HL-60 (cell line): Measurements from ENCODE around the gene HSPA12B.
A peak's percentile ranks its signal among the peaks of the same experiment; 100 is the strongest.

Source experiments
- DNase-seq, 2 experiments: peaks; one replicate each; pipeline ENCODE4 v3.0.0-alpha.2; 2010 to 2020; ENCODE audit warnings: low read depth in 1 of 2, low spot score in 1 of 2
- H3K27ac ChIP-seq: fragments of 250-450 bp; sonication (Bioruptor Pico); replicated peaks from 2 replicates; pipeline ENCODE4 v1.5.1; 2020; ENCODE audit warnings: mild to moderate bottlenecking, moderate library complexity
- H3K27me3 ChIP-seq: fragments of 250-450 bp; sonication (Bioruptor Pico); 2 replicates; pipeline ENCODE4 v1.5.1; 2021; ENCODE audit warnings: mild to moderate bottlenecking, moderate library complexity; ENCODE audit not compliant: insufficient read depth, poor library complexity, severe bottlenecking
- H3K4me3 ChIP-seq: replicated peaks from 2 replicates; pipeline ENCODE4 v1.5.1; 2011; ENCODE audit warnings: mild to moderate bottlenecking, control low read depth, low read length; ENCODE audit not compliant: insufficient read depth
- GABPA ChIP-seq: IDR thresholded peaks from 2 replicates; pipeline ENCODE4 v1.6.1; 2012; ENCODE audit warnings: low read depth
- POLR2AphosphoS5 ChIP-seq: IDR thresholded peaks from 2 replicates; pipeline ENCODE4 v1.6.1; 2012; ENCODE audit warnings: low read depth
- SPI1 ChIP-seq: IDR thresholded peaks from 2 replicates; pipeline ENCODE4 v1.6.1; 2012; ENCODE audit warnings: low read depth, mild to moderate bottlenecking, borderline replicate concordance
- TF ChIP-seq, protein P1 (sequence below): IDR thresholded peaks from 2 replicates; pipeline ENCODE4 v1.6.1; 2012; ENCODE audit warnings: low read depth; ENCODE audit not compliant: insufficient replicate concordance
- TF ChIP-seq, protein P2 (sequence below): IDR thresholded peaks from one replicate; pipeline ENCODE4 v1.5.1; 2011; ENCODE audit warnings: low read length, control low read depth, inconsistent platforms; ENCODE audit not compliant: insufficient read depth

The HSPA12B gene

DNA sequence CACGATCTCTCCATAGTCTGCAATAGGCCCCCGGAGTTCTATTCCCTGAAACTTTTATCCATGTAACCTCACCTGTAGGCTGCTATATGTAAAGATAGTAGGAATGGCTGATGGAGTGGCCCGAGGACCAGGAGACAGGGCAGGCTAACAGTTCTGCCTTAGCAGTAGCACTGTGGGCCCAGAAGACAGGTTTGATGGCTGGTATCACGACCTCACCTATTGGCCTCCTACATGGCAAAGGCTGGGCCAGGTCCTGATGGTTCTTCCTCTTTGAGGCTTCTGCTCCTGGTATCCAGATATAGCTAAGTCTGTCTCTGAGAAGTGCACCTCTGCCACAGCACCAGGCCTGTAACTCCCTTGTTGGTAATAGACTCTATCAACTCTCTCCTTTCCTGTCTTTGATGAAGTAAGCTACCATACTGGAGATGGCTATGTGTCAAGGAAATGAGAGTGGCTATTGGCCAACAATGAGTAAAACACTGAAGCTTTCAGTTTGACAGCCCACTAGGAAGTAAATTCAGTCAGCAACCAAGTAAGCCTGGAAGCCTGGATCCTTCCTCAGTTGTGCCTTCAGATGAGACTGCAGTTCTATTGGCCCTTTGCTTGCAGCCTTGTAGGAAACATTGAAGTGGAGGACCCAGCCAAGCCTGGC is 43.1 kb downstream of the HSPA12B start:
- Histone ChIP-seq H3K27me3 (peaks cover 29% of the 10 kb centered on the region), H3K27ac (no peak overlapping the region), H3K4me3 (no peak overlapping the region)
- DNase-seq: no peak
- TF ChIP-seq SPI1: no peak
- TF ChIP-seq GABPA: no peak
- TF ChIP-seq, protein P1, sequence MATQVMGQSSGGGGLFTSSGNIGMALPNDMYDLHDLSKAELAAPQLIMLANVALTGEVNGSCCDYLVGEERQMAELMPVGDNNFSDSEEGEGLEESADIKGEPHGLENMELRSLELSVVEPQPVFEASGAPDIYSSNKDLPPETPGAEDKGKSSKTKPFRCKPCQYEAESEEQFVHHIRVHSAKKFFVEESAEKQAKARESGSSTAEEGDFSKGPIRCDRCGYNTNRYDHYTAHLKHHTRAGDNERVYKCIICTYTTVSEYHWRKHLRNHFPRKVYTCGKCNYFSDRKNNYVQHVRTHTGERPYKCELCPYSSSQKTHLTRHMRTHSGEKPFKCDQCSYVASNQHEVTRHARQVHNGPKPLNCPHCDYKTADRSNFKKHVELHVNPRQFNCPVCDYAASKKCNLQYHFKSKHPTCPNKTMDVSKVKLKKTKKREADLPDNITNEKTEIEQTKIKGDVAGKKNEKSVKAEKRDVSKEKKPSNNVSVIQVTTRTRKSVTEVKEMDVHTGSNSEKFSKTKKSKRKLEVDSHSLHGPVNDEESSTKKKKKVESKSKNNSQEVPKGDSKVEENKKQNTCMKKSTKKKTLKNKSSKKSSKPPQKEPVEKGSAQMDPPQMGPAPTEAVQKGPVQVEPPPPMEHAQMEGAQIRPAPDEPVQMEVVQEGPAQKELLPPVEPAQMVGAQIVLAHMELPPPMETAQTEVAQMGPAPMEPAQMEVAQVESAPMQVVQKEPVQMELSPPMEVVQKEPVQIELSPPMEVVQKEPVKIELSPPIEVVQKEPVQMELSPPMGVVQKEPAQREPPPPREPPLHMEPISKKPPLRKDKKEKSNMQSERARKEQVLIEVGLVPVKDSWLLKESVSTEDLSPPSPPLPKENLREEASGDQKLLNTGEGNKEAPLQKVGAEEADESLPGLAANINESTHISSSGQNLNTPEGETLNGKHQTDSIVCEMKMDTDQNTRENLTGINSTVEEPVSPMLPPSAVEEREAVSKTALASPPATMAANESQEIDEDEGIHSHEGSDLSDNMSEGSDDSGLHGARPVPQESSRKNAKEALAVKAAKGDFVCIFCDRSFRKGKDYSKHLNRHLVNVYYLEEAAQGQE: no peak
- TF ChIP-seq, protein P2, sequence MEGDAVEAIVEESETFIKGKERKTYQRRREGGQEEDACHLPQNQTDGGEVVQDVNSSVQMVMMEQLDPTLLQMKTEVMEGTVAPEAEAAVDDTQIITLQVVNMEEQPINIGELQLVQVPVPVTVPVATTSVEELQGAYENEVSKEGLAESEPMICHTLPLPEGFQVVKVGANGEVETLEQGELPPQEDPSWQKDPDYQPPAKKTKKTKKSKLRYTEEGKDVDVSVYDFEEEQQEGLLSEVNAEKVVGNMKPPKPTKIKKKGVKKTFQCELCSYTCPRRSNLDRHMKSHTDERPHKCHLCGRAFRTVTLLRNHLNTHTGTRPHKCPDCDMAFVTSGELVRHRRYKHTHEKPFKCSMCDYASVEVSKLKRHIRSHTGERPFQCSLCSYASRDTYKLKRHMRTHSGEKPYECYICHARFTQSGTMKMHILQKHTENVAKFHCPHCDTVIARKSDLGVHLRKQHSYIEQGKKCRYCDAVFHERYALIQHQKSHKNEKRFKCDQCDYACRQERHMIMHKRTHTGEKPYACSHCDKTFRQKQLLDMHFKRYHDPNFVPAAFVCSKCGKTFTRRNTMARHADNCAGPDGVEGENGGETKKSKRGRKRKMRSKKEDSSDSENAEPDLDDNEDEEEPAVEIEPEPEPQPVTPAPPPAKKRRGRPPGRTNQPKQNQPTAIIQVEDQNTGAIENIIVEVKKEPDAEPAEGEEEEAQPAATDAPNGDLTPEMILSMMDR: no peak
- no peak for TF ChIP-seq POLR2AphosphoS5

DNA sequence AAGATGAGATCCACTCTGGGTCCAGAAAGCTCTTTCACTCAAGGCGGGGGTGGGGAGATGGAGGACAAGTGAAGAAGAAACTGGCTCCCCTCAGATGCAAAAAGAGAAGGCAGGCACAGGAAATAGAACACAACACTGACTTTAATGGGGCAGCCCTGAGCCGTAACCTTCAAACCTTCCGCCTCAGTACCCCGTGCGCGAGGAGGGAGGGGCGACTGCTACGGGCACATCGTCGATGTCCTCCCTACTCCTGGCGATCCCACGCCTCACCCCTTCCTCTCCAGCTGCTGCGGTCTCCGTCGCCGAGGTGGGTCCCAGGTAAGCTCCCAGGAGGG is 44.9 kb downstream of the HSPA12B start:
- no peak overlapping the region for H3K27ac ChIP-seq
- H3K27me3 ChIP-seq: peaks cover 29% of the 10 kb centered on the region
- H3K4me3 ChIP-seq: peak overlapping the region; percentile 43
- TF ChIP-seq, protein P2: no peak
- TF ChIP-seq POLR2AphosphoS5 (no peak), SPI1 (no peak), GABPA (no peak)
- TF ChIP-seq, protein P1: no peak
- DNase-seq: no peak

DNA sequence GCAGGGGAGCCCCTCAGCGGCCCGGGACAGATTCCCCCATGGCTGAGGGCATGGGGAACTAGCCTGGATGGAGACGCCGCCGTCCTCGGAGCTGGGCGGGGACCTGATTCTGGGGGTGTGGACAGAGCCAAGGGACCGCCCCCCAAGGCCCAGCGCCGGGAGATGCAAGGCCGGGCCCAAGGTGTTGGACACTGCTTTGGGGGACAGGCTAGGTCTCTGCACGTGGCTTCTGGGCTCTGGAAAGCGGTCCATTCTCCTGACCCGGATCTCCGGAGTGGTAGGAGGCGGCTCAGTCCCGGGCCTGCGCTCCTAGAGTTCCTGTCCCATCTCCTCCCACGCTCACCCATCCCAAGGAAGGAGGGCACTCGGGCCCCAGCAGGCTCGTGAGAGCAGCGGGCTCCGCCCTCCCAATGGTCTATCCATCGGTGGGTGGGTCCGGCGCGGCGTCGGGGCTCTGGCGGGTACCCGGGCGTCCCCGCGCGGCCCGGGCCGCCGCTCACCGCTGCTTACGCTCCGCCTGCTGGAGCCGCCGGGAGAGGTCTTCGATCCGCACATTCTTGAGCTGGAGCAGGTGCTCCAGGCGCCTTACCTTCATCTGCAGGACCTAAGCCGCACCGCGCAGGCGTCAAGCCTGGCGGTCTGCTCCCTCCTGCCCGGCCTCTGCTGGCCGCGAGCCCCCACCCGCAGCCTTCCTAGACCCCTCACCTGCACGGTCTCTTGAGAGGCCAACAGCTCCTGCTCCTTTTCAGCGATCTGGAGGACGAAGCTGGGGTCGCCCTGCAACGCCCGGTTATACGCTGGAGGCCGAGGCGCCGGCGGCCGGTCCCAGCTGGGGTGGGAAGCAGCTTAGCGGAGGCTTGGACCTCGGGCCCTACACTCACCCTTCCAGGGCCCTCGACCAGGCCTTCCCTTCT is 45.5 kb downstream of the HSPA12B start:
- Histone ChIP-seq H3K27ac (no peak overlapping the region), H3K27me3 (peaks cover 29% of the 10 kb centered on the region), H3K4me3 (peak overlapping the region; percentile 43)
- TF ChIP-seq, protein P2: no peak
- DNase-seq: no peak
